Esophagus squamous epithelium (tissue), 5 donors: Measurements from ENCODE around the gene MRPS7. TPM values are rescaled to one million over a fixed set of nuclear protein-coding genes. Genes with fewer than 3 reads are reported as not detected.

Source experiments
- DNase-seq: peaks from one replicate; lab custom pipeline; 2025; lab: John Stamatoyannopoulos, UW
- H3K27ac ChIP-seq, 4 donors: fragments of 200-600 bp; sonication (generic); one replicate each; pipeline ENCODE4 v1.5.1; 2016 to 2019; ENCODE audit warnings: mild to moderate bottlenecking in 1 of 4
- H3K27me3 ChIP-seq, 4 donors: fragments of 200-600 bp; sonication (generic); 1 replicate in 3 of 4; 2 replicates in 1 of 4; pipeline versions ENCODE4 v1.5.1 to v1.6.0; 2017 to 2021; ENCODE audit warnings: antibody characterized with exemption in 1 of 4
- H3K36me3 ChIP-seq, 3 donors: fragments of 200-600 bp; sonication (generic); one replicate each; pipeline ENCODE4 v1.5.1; 2016 to 2019
- H3K4me1 ChIP-seq, 3 donors: fragments of 200-600 bp; sonication (generic); one replicate each; pipeline ENCODE4 v1.5.1; 2017 to 2019
- H3K4me3 ChIP-seq, 4 donors: fragments of 200-600 bp; sonication (generic); 1 replicate in 3 of 4; 2 replicates in 1 of 4; pipeline ENCODE4 v1.5.1; 2016 to 2019; ENCODE audit warnings: mild to moderate bottlenecking in 2 of 4, moderate library complexity in 1 of 4
- H3K9me3 ChIP-seq, 3 donors: fragments of 200-600 bp; sonication (generic); one replicate each; pipeline ENCODE4 v1.5.1; 2016 to 2019
- POLR2A ChIP-seq, 4 donors: fragments of 450-650 bp; IDR thresholded peaks; one replicate each; pipeline ENCODE4 v1.6.1; 2017; ENCODE audit warnings: antibody characterized with exemption in 4 of 4, mild to moderate bottlenecking in 4 of 4, moderate library complexity in 3 of 4
- WGBS, 2 donors: methylation state at CpG; one replicate each; pipeline ENCODE4 v1.1.5; 2018; 5-methylcytosine and 5-hydroxymethylcytosine counted together
- intact Hi-C: fragments of 100-400 bp; cut with DNase I; formaldehyde crosslinking; loops from one replicate; pipeline ENCODE4 v1.15.0; 2022
- total RNA-seq, 4 donors: library from RNA; depleted of rRNA; stranded (reverse); fragments of >200 nt; gene quantifications; one replicate each; pipeline ENCODE4 v1.1.0, GENCODE V29; 2016
- TF ChIP-seq, protein P1 (sequence below), 6 experiments: fragments of 450-650 bp in 4 of 6; fragments of 200-600 bp in 2 of 6; sonication (generic) in 2 of 6; IDR thresholded peaks; one replicate each; pipeline ENCODE4 v1.5.1; 2016 to 2019; ENCODE audit warnings: antibody characterized with exemption in 6 of 6, mild to moderate bottlenecking in 4 of 6, moderate library complexity in 4 of 6
- donor health status: DM: yes; HTN: yes; CAD: no.

MRPS7 gene
- total RNA-seq: 10 to 100 TPM; 42.2 to 62.6 (median 48.7) TPM

DNA sequence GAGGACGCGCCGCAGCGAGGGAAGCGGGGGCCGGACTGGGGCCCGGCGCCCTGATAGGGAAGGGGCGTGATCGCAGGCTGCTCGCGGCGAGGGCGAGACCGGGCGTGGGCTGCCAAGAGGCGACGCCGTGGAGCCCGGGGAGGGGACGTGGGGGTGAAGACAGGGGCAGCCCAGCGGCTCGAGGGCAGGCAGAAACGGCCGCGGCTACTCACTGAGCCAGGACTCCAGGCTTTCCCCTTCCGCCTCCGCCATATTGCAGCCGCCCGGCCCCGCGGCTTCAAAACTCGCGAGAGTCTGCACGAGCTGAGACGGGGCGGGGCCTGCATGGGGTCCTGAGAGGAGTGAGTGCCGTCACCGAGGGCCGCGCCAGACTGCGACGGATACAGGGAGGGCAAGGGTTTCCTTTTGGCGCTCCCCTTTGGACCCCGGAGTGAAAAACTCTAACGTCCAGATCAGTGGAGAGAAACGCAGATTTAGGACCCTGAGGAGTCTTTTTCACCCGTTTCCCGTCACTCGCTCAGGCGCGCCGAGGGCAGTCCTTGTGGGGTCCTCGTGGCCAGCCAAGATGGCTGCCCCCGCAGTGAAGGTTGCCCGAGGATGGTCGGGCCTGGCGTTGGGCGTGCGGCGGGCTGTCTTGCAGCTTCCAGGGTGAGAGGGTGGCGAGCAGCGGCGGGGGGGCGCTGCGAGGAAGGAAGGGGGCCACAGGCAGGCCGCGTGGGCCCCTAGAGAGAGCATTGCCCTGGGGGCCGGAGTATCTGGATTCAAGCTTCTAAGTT is at the start of gene MRPS7, which contains the start of gene GGA3:
MRPS7 (plus strand) TSS at position 544 of the 776 bp plus-strand sequence; CDS start at position 566, 22 bp downstream.
GGA3 (minus strand) TSS at position 271 of the 776 bp plus-strand sequence; CDS start at position 252, 19 bp downstream.
- no peaks in the 10 kb centered on the region for H3K27me3 ChIP-seq
- H3K27ac ChIP-seq: peak within 1 kb of the TSS; percentile 94 to 97 (median 96)
- TF ChIP-seq POLR2A (IDR thresholded peaks at IDR 0.05): peak in 3 of 4 donors; percentile 29 to 82 (median 78)
- TF ChIP-seq, protein P1, sequence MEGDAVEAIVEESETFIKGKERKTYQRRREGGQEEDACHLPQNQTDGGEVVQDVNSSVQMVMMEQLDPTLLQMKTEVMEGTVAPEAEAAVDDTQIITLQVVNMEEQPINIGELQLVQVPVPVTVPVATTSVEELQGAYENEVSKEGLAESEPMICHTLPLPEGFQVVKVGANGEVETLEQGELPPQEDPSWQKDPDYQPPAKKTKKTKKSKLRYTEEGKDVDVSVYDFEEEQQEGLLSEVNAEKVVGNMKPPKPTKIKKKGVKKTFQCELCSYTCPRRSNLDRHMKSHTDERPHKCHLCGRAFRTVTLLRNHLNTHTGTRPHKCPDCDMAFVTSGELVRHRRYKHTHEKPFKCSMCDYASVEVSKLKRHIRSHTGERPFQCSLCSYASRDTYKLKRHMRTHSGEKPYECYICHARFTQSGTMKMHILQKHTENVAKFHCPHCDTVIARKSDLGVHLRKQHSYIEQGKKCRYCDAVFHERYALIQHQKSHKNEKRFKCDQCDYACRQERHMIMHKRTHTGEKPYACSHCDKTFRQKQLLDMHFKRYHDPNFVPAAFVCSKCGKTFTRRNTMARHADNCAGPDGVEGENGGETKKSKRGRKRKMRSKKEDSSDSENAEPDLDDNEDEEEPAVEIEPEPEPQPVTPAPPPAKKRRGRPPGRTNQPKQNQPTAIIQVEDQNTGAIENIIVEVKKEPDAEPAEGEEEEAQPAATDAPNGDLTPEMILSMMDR (IDR thresholded peaks at IDR 0.05): no peak
- H3K36me3 ChIP-seq: peaks cover 0 to 36% (median 13%) of the 10 kb centered on the region in 3 donors
- H3K4me3 ChIP-seq: peak within 1 kb of the TSS; percentile 76 to 98 (median 92)
- no peaks in the 10 kb centered on the region for H3K9me3 ChIP-seq
- intact Hi-C loops: no loop called here
- DNase-seq: peak; percentile 76
- H3K4me1 ChIP-seq: peaks cover 17 to 56% (median 30%) of the 10 kb centered on the region in 3 donors
- WGBS, 2 donors: 0% methylated on average over 4 to 5 of the region's 69 CpGs

DNA sequence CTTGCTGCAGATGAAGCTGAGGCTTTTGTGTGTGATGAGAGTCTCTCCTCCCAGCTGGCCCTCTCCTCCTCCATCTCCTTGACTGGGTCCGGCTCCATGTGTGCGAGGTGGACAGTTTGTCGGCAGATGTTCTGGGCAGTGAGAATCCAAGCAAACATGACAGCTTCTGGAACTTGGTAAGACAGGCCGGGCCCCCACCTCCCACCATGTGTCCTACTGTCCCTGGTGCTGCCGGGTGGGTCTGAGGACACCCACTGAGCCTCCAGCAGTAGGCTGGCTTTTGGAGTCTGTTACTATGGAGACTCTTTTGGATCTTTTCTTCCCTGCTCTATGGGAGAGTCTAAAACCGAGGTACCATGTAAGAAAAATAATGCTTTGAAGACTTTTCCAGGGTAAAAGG is 43.5 kb upstream of the MRPS7 start:
- H3K27me3 ChIP-seq: no peaks in the 10 kb centered on the region
- intact Hi-C loops: no loop called here
- no peak for TF ChIP-seq POLR2A (IDR thresholded peaks at IDR 0.05)
- TF ChIP-seq, protein P1 (IDR thresholded peaks at IDR 0.05): no peak
- WGBS, 2 donors: 81 to 85% methylated on average over 3 to 6 of the region's 6 CpGs
- no peak overlapping the region for H3K4me3 ChIP-seq
- H3K4me1 ChIP-seq: no peaks in the 10 kb centered on the region
- no peak for DNase-seq
- H3K9me3 ChIP-seq: no peaks in the 10 kb centered on the region
- H3K36me3 ChIP-seq: peaks cover 26 to 99% (median 44%) of the 10 kb centered on the region in 3 donors
- no peak overlapping the region for H3K27ac ChIP-seq

DNA sequence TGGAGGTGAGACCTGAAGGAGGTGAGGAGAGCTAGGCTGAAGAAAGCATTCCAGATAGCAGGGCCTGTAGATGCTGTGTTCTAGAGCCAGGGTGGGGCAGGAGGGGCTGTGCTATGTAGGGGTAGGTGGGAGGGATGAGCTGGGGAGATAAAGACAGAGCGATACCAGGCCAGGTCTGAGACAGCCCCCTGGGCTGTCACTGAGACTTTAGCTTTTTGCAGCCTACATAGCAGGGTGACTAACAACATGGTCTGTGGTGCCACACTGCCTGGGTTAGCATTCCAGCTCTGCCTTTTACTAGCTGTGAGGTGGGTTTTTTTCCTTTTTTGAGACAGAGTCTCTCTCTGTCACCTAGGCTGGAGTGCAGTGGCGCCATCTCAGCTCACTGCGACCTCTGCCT is 41.9 kb upstream of the MRPS7 start:
- H3K36me3 ChIP-seq: peaks cover 27 to 99% (median 40%) of the 10 kb centered on the region in 3 donors

DNA sequence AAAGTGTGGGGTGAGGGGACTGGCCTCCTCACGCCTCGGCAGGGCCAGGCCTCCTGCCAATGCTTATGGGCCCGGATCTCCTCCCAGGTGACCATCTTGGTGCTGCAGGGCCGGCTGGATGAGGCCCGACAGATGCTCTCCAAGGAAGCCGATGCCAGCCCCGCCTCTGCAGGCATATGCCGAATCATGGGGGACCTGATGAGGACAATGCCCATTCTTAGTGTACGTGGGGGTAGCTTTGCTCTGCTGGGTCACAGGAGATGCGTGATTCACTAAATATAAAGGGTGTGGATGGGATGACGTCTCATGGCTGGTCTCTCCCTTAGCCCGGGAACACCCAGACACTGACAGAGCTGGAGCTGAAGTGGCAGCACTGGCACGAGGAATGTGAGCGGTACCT is 36.7 kb upstream of the MRPS7 start:
- DNase-seq: no peak
- Histone ChIP-seq H3K27me3 (no peaks in the 10 kb centered on the region), H3K27ac (no peak overlapping the region), H3K4me1 (peaks cover 0 to 19% (median 5%) of the 10 kb centered on the region in 3 donors), H3K4me3 (no peak overlapping the region), H3K36me3 (peaks cover 15 to 99% (median 16%) of the 10 kb centered on the region in 3 donors), H3K9me3 (no peaks in the 10 kb centered on the region)
- intact Hi-C loops: no loop called here
- 62 to 73% methylated on average over 7 to 10 of the region's 14 CpGs for WGBS, 2 donors
- TF ChIP-seq, protein P1 (IDR thresholded peaks at IDR 0.05): no peak
- no peak for TF ChIP-seq POLR2A (IDR thresholded peaks at IDR 0.05)

More for the DNA sequence above, 41.9 kb upstream of the MRPS7 start:
- 97 to 100% methylated on average over 3 of the region's 3 CpGs for WGBS, 2 donors
- Histone ChIP-seq H3K4me1 (no peaks in the 10 kb centered on the region), H3K27ac (no peak overlapping the region), H3K4me3 (no peak overlapping the region), H3K9me3 (no peaks in the 10 kb centered on the region), H3K27me3 (no peaks in the 10 kb centered on the region)
- DNase-seq: no peak
- intact Hi-C loops: no loop called here
- TF ChIP-seq POLR2A (IDR thresholded peaks at IDR 0.05): no peak
- TF ChIP-seq, protein P1 (IDR thresholded peaks at IDR 0.05): no peak

DNA sequence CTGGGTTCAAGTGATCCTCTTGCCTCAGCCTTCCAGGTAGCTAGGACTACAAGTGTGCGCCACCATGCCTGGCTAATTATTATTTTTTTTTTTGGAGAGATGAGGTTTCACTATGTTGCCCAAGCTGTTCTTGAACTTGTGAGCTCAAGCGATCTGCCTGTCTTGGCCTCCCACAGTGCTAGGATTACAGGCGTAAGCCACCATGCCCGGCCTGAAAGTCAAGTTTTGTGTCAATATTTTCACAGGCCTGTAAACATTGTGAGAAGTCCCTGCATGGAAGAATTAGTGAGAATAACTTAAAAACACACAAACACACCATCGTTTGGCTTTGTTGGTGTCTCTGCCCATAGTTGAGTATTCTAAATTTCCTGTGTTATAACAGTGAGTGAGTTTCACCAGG is 34.0 kb upstream of the MRPS7 start:
- DNase-seq: no peak
- 77 to 80% methylated on average over 4 to 5 of the region's 5 CpGs for WGBS, 2 donors
- Histone ChIP-seq H3K4me3 (no peak overlapping the region), H3K36me3 (peaks cover 25 to 100% (median 32%) of the 10 kb centered on the region in 3 donors), H3K27me3 (no peaks in the 10 kb centered on the region), H3K9me3 (no peaks in the 10 kb centered on the region), H3K27ac (peak overlapping the region in 3 of 4 donors; percentile 16 to 49 (median 46)), H3K4me1 (peaks cover 0 to 19% (median 5%) of the 10 kb centered on the region in 3 donors)
- intact Hi-C loops: no loop called here
- TF ChIP-seq POLR2A (IDR thresholded peaks at IDR 0.05): no peak
- TF ChIP-seq, protein P1 (IDR thresholded peaks at IDR 0.05): no peak
